Measurements from ENCODE around the gene HPSE2. TPM values are rescaled to one million over a fixed set of nuclear protein-coding genes. Genes with fewer than 3 reads are reported as not detected.

The HPSE2 gene
- total RNA-seq, 1 experiment from 2014 or later = not detected

DNA sequence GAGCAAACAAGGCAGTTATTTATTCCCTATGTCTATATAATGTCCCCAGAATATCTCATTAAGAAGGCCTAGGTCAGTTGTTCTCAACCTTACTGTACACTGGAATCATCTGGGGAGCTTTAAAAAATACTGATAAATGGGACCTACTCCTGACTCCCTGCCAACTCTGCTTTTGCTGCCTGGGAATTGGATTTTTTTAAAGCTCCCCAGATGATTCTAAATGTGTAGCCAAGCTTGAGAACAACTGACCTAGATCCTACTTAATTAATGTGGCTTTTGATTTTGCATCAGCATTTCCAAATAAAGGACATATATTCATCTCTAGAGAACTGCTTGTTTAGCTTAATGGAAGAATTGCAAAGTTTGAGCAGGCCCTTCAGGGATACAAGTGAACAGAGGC, 697.2 kb downstream of the HPSE2 start:
- no peaks in the 10 kb centered on the region for H3K9me2 ChIP-seq (ENCODE audit: insufficient read depth)
- no TSS peak for BruUV-seq (replicated peaks)
- no peak overlapping the region for H3K27ac ChIP-seq
- H4K20me1 ChIP-seq (ENCODE audit: insufficient read depth) = no peaks in the 10 kb centered on the region
- H3K4me2 ChIP-seq = no peak overlapping the region
- DNase-seq = no peak
- H3K79me2 ChIP-seq (ENCODE audit: low read depth) = no peaks in the 10 kb centered on the region
- ChIA-PET POLR2A (ENCODE audit: unreplicated experiment) (no interaction called here), CTCF (no interaction called here)
- H3F3A ChIP-seq (ENCODE audit: insufficient read depth, low read depth) = no peaks in the 10 kb centered on the region
- no peaks in the 10 kb centered on the region for H3K27me3 ChIP-seq (ENCODE audit: insufficient read depth, low read depth)
- TF ChIP-seq, protein P1, sequence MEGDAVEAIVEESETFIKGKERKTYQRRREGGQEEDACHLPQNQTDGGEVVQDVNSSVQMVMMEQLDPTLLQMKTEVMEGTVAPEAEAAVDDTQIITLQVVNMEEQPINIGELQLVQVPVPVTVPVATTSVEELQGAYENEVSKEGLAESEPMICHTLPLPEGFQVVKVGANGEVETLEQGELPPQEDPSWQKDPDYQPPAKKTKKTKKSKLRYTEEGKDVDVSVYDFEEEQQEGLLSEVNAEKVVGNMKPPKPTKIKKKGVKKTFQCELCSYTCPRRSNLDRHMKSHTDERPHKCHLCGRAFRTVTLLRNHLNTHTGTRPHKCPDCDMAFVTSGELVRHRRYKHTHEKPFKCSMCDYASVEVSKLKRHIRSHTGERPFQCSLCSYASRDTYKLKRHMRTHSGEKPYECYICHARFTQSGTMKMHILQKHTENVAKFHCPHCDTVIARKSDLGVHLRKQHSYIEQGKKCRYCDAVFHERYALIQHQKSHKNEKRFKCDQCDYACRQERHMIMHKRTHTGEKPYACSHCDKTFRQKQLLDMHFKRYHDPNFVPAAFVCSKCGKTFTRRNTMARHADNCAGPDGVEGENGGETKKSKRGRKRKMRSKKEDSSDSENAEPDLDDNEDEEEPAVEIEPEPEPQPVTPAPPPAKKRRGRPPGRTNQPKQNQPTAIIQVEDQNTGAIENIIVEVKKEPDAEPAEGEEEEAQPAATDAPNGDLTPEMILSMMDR (conservative IDR thresholded peaks at IDR 0.05) = no peak
- TF ChIP-seq EZH2 (IDR thresholded peaks at IDR 0.05; ENCODE audit: low read depth) = no peak
- no peaks in the 10 kb centered on the region for H3K9me3 ChIP-seq (ENCODE audit: insufficient read depth, low read depth)
- H3K4me3 ChIP-seq = no peak overlapping the region
- intact Hi-C loops (cut with micrococcal nuclease; ENCODE audit: unreplicated experiment) = no loop called here
- no peaks in the 10 kb centered on the region for H3K36me3 ChIP-seq (ENCODE audit: low read depth)
- H3K4me1 ChIP-seq (replicated peaks; ENCODE audit: insufficient read depth) = no peaks in the 10 kb centered on the region
- no peak overlapping the region for H2AFZ ChIP-seq

DNA sequence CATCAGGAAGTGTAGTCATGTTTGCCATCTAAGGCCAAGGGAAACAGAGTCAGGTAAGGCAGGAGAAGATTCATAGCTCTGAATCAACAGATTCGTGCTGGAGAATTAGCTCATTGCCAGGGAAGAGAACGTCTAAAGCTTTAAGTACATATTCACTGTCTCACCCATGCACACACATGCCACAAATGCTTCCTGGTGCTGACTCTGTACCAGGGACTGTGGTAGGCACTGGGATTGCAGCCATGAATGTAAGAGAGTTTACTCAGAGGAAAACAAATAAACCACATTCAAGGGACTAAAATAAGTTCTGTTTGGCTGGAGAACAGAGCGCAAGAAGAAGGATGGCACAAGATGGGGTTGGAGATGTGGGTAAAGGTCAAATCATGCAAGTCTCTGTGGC, 699.1 kb downstream of the HPSE2 start:
- ChIA-PET POLR2A (ENCODE audit: unreplicated experiment) (no interaction called here), CTCF (no interaction called here)
- TF ChIP-seq, protein P1 (conservative IDR thresholded peaks at IDR 0.05) = no peak
- no peak for TF ChIP-seq EZH2 (IDR thresholded peaks at IDR 0.05; ENCODE audit: low read depth)

DNA sequence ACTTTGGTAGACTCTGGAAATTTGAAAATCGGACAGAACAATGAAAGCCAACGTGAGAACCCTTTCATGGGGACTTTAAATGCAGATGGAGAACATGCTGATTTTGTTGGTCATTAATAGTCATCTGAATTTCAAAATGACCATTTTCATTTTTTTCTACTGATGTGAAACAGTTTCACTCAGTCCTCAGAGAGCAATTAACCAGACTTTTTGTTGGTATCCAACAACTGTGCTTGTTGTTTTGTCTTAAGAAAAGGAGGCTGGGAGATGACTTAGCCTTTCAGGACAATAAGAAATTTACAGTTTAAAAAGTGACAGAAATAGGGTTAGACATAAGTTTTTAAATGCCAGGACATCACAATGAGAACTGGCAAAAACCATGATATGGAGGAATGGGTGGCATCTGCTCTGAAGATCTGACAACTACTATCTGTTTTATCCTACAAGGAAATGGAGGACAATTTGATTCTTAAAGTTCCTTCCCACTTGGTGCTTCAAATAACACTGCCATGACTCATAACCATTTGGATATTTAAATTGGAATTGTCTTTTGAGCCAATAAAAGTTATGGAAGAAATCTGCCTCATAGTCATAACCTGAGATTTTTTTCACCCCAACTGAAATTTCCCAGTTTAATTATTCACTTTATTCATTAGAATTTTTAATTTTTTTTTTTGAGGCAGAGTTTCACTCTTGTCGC, 701.8 kb downstream of the HPSE2 start:
- intact Hi-C loops (cut with micrococcal nuclease; ENCODE audit: unreplicated experiment) = no loop called here
- Histone ChIP-seq H3K27ac (no peak overlapping the region), H3K27me3 (ENCODE audit: insufficient read depth, low read depth) (peaks cover 23% of the 10 kb centered on the region; the same call in 1 of the 2 replicates), H3K4me1 (replicated peaks; ENCODE audit: insufficient read depth) (no peaks in the 10 kb centered on the region), H3K9me3 (ENCODE audit: insufficient read depth, low read depth) (no peaks in the 10 kb centered on the region), H3F3A (ENCODE audit: insufficient read depth, low read depth) (no peaks in the 10 kb centered on the region), H3K9me2 (ENCODE audit: insufficient read depth) (no peaks in the 10 kb centered on the region), H3K4me2 (no peak overlapping the region), H3K4me3 (no peak overlapping the region), H4K20me1 (ENCODE audit: insufficient read depth) (no peaks in the 10 kb centered on the region), H2AFZ (no peak overlapping the region), H3K36me3 (ENCODE audit: low read depth) (no peaks in the 10 kb centered on the region), H3K79me2 (ENCODE audit: low read depth) (no peaks in the 10 kb centered on the region)
- TF ChIP-seq, protein P1 (conservative IDR thresholded peaks at IDR 0.05) = no peak
- TF ChIP-seq EZH2 (IDR thresholded peaks at IDR 0.05; ENCODE audit: low read depth) = no peak
- POLR2A ChIA-PET (ENCODE audit: unreplicated experiment) = no interaction called here
- CTCF ChIA-PET = no interaction called here
- no peak for DNase-seq
- BruUV-seq (replicated peaks) = no TSS peak

More for the DNA sequence above, 699.1 kb downstream of the HPSE2 start:
- Histone ChIP-seq H3K9me2 (ENCODE audit: insufficient read depth) (no peaks in the 10 kb centered on the region), H2AFZ (no peak overlapping the region), H3K36me3 (ENCODE audit: low read depth) (no peaks in the 10 kb centered on the region), H3K4me2 (no peak overlapping the region), H3K4me3 (no peak overlapping the region), H3K79me2 (ENCODE audit: low read depth) (no peaks in the 10 kb centered on the region), H3K4me1 (replicated peaks; ENCODE audit: insufficient read depth) (no peaks in the 10 kb centered on the region), H3K9me3 (ENCODE audit: insufficient read depth, low read depth) (no peaks in the 10 kb centered on the region), H3K27me3 (ENCODE audit: insufficient read depth, low read depth) (peaks cover 9% of the 10 kb centered on the region; the same call in 1 of the 2 replicates), H3K27ac (no peak overlapping the region), H3F3A (ENCODE audit: insufficient read depth, low read depth) (no peaks in the 10 kb centered on the region), H4K20me1 (ENCODE audit: insufficient read depth) (no peaks in the 10 kb centered on the region)
- DNase-seq = no peak
- intact Hi-C loops (cut with micrococcal nuclease; ENCODE audit: unreplicated experiment) = no loop called here
- BruUV-seq (replicated peaks) = no TSS peak

Data from PC-9 (cell line).